Urinary bladder (tissue), 4 donors: Measurements from ENCODE around the gene FGF3. TPM values are rescaled to one million over a fixed set of nuclear protein-coding genes. Genes with fewer than 3 reads are reported as not detected.

Experiments
- DNase-seq: peaks from one replicate; pipeline ENCODE4 v3.0.0-alpha.2; 2015; ENCODE audit errors: extremely low spot score
- H3K27ac ChIP-seq: one replicate; pipeline ENCODE4 v1.5.1; 2013; ENCODE audit warnings: low read depth, mild to moderate bottlenecking, moderate library complexity
- H3K36me3 ChIP-seq: one replicate; pipeline ENCODE4 v1.6.1; 2013; ENCODE audit warnings: mild to moderate bottlenecking, moderate library complexity; ENCODE audit not compliant: insufficient read depth
- H3K4me1 ChIP-seq: one replicate; pipeline ENCODE4 v1.6.1; 2013; ENCODE audit warnings: mild to moderate bottlenecking, moderate library complexity; ENCODE audit not compliant: insufficient read depth
- H3K4me3 ChIP-seq: one replicate; pipeline ENCODE4 v1.5.1; 2013; ENCODE audit warnings: low read depth, low read length
- WGBS: extraction: QIAGEN DNeasy Blood & Tissue Kit; methylation state at CpG from one replicate; pipeline ENCODE4 v1.1.7; 2013; 5-methylcytosine and 5-hydroxymethylcytosine counted together
- polyA plus RNA-seq: library from polyadenylated mRNA; stranded (reverse); fragments of 200-250 nt; gene quantifications from one replicate; pipeline ENCODE4 v1.2.3, GENCODE V29; 2013
- total RNA-seq: library from RNA; depleted of rRNA; stranded (reverse); fragments of >200 nt; gene quantifications from one replicate; pipeline ENCODE4 v1.2.3, GENCODE V29; 2014
- donor health status: healthy with polysubstance abuse.
- donor health status: healthy.

The FGF3 gene
- total and polyA plus RNA-seq, 2 donors: not detected

DNA sequence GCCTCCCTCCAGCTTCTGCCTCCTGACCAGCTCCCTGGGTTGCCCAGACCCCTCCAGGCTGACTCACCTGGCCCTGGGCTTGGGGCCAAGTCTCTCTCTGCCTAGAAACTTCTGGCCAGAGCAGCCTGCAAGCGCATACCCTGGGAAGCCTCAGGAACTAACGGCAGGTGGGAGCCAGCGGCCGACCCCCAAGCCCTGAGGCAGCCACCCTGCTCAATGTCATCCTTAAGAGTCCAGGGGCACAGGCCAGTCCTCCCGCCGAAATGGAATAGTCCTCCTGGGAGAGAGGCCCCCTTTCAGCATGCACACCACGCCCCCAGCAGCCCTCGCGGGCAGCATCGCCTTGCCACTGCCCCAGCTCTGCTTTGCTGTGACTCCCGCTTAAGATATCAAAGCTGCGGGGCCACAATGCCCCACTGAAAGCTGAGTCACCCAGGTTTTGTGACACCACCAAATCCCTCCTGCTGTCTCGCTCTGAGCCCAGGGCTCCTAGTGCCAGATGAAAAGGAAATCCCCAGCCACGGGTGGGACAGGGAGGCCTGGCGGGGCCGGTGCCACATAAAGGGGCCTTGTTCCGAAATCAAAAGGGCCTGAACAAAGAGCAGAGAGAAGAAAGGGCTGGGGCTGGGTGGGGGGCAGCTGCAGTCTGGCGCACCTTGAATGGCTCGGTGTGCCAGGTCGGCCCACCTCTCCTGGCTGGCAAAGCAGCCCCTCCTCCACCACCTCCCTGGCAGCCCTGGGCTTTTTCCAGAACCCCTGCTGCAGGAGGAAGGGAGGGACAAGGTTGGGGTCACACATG, 21.4 kb upstream of the FGF3 start:
- no peaks in the 10 kb centered on the region for H3K4me1 ChIP-seq
- no peak overlapping the region for H3K4me3 ChIP-seq
- DNase-seq: no peak
- no peaks in the 10 kb centered on the region for H3K36me3 ChIP-seq
- H3K27ac ChIP-seq: no peak overlapping the region
- WGBS: 63% methylated on average over 20 of the region's 20 CpGs

DNA sequence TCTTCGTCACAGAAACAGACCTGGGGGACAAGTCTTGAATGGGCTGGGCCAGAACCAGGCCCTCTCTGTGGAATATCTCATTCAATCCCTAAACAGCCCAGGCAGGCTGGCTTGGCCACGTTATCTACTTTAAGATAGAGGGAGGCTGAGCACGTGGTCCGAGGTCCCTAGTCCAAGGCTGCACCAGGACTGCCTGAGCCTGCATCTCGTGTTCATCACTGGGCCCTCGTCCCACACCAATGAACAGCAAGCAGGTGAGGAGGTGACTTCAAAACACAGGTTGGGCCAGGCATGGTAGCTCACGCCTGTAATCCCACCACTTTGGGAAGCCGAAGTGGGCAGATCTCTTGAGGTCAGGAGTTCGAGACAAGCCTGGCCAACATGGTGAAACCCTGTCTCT, 20.3 kb upstream of the FGF3 start:
- Histone ChIP-seq H3K36me3 (no peaks in the 10 kb centered on the region), H3K27ac (no peak overlapping the region), H3K4me3 (no peak overlapping the region), H3K4me1 (no peaks in the 10 kb centered on the region)
- DNase-seq: no peak
- WGBS: 83% methylated on average over 9 of the region's 9 CpGs

DNA sequence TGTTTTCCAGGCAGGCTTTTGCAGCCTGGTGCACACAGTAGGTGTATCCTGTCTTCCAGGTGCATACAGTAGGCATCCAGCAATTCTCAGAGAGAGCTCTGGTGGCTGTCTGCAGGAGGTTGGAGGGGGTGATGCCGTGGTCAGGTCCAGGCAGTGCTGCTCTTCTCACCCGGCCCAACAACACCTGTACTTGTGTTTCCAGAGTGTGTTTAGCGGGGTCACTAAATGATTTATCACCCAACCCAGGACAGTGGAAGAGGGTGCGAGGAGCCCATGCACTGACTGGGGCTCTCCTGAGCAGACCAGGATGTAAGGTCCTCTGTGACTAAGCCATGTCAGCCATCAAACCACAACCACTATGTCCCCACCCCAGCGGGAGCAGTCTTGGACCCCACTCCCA, 18.6 kb upstream of the FGF3 start:
- Histone ChIP-seq H3K4me1 (no peaks in the 10 kb centered on the region), H3K27ac (no peak overlapping the region), H3K36me3 (no peaks in the 10 kb centered on the region), H3K4me3 (no peak overlapping the region)
- DNase-seq: no peak
- WGBS: 88% methylated on average over 5 of the region's 5 CpGs

DNA sequence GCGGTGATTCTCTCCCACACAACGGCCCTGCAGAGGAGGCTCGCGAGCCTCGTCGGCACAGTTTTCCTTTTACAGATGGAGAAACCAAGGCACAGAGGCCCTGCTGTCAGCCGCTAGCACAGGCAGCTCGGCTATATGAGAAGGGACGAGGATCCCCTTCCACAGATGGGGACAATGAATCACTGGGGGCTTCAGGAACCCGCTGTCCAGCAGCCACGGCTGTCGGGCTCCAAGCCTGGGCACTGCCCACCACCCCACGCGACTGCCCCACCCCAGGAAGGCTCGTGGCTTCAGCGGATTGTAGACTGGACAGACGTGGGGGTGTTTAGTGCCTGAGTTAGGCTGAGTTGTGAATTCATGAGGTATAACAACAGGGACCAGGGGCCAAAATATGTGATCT, 17.2 kb upstream of the FGF3 start:
- no peaks in the 10 kb centered on the region for H3K36me3 ChIP-seq
- 88% methylated on average over 17 of the region's 17 CpGs for WGBS
- no peaks in the 10 kb centered on the region for H3K4me1 ChIP-seq
- no peak overlapping the region for H3K27ac ChIP-seq
- no peak overlapping the region for H3K4me3 ChIP-seq
- no peak for DNase-seq

DNA sequence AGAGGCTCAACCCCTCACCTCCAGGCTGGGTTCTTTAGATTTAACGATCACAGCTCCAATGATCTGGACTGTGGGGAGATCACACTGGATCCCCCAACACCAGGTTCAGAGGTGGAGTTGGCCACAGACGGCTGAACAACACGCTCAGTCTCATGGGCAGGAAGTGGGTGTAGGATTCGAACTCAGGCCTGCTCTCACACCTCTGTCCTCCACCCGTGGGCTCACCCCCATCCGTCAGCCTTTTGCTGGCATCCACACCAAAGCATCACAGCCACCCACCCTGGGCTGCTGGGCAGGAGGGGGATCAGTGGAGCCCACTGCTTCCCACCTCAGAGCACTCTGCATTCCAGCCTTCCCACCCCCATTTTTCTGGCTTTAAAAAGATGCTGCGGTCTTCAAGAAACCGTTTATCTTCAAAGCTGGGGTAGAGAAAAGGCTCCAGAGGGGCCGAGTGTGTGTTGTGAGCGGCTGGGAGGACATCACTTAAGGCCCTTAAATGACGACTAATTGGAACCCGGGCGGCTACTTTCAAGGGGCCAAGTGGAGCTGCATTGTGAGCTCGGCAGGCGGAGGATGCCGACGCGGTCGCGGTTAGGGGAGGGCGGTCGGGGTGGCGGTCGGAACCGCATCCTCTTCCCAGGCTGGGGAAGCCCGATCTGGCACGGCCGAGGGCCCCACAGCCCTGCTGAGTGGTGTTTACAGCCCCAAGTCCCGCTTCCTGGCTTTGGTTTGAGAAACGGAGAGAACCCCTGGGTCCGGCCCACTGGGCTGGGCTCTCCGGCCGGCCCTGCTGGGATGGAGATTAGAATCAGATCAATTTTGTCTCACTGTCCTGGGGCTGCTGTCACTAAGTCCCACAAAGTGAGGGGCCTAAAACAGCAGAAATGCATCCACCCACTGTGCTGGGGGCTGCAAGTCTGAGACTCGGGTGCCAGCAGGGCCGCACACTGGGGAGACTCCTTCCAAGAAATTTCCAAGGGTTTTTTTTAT, 15.9 kb upstream of the FGF3 start:
- Histone ChIP-seq H3K36me3 (no peaks in the 10 kb centered on the region), H3K4me3 (no peak overlapping the region), H3K4me1 (no peaks in the 10 kb centered on the region), H3K27ac (no peak overlapping the region)
- 43% methylated on average over 35 of the region's 35 CpGs for WGBS
- DNase-seq: no peak

DNA sequence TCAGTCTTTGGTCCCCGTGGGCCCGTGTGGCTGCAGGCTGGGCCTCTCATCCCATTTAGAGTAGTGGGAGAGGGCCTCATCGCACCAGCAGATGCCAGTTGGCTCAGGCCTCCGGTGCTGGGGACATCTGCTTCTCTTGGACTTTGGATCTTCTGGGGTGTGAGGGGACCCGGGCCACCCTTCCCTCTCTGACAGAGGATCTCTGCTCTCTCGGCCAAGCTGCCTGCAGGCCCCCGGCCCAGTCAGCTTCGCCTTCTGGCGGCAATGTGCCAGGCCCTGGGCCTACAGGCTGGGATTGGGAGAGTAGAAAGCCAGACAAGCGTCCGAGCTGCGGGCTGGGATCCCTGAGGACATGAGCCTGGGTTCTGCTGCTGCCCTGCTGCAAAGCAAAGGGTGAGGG, 15.0 kb upstream of the FGF3 start:
- H3K4me1 ChIP-seq: no peaks in the 10 kb centered on the region
- H3K36me3 ChIP-seq: no peaks in the 10 kb centered on the region
- no peak overlapping the region for H3K27ac ChIP-seq
- 85% methylated on average over 12 of the region's 12 CpGs for WGBS
- no peak overlapping the region for H3K4me3 ChIP-seq
- DNase-seq: no peak

DNA sequence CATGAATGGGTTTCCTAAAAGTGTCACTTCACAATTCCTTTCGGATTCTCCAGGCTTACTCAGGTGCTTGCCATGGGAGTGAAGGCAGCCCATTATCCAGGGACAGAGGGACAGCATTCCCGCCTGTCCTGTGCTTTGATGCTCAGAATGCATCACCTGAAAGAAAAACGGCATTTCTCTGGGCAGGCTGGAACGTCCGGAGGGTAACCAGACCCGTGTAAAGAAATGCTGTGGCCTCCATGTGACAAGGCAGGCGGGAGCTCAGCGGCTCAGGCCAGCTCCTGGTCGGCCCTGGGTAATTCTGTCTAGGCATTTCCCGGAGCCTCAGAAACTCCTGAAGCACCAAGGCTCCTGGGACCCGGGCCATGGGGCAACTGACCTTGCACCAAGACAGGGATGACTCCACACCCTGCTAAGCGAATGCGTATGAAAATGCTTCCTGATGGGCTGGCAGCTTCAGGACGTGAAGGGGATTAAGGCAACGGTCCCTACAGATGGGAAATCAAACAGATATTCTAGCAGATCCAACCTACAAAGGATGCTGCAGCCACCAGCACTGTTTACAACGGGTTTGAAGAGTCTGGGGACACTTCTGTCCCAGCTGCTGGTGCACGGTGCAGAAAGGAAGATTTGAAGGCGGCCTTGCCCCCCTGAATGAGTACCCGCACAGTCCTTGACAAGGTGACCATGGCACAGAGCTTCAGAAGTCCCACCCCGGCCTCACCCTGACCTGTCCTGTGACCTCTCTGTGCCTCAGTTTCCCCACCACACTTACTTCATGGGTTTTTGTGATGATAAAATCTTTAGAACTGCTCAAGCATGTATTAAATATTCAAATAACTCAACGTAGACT, 13.6 kb upstream of the FGF3 start:
- WGBS: 41% methylated on average over 21 of the region's 21 CpGs
- H3K4me1 ChIP-seq: no peaks in the 10 kb centered on the region
- H3K4me3 ChIP-seq: no peak overlapping the region
- DNase-seq: no peak
- no peaks in the 10 kb centered on the region for H3K36me3 ChIP-seq
- H3K27ac ChIP-seq: no peak overlapping the region

DNA sequence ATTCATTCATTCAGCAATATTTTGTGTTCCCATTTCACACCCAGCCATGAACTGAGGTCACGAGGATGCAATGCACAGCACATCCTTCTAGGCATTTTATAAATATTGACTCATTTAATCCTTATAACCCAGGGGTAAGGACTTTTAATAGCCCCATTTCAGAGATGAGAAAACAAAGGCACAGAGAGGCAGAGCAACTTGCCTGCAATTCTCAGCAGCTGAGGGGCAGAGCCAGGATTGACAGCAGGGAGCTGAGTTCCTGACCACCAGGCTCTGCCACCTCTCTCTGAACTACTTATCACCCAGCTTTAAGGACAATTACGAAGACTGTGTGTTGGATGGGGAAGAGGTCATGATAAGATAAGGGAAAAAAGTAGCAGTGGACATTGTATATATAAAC, 12.8 kb upstream of the FGF3 start:
- Histone ChIP-seq H3K27ac (no peak overlapping the region), H3K4me1 (no peaks in the 10 kb centered on the region), H3K4me3 (no peak overlapping the region), H3K36me3 (no peaks in the 10 kb centered on the region)
- DNase-seq: no peak
- 64% methylated on average over 2 of the region's 2 CpGs for WGBS

DNA sequence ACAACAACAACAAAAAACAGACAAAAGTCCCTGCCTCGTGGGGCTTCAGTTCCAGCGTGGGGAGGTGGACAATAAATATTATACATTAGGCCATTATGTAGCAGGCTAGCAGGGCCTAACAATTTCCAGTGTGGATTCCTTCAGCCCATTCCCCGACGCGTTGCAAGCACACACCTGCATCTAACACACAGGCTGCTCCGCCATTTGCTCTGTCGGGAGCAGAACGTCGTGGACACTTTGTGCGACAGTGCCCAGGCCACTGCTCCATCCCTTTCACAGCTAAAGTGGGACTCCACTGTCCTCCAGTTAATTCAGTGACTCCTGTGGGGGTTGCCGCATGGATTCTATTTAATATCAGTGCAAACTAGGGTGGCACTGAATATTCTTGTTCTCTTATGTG, 10.9 kb upstream of the FGF3 start:
- Histone ChIP-seq H3K36me3 (no peaks in the 10 kb centered on the region), H3K4me1 (no peaks in the 10 kb centered on the region), H3K27ac (no peak overlapping the region), H3K4me3 (no peak overlapping the region)
- WGBS: 89% methylated on average over 11 of the region's 11 CpGs
- DNase-seq: no peak

DNA sequence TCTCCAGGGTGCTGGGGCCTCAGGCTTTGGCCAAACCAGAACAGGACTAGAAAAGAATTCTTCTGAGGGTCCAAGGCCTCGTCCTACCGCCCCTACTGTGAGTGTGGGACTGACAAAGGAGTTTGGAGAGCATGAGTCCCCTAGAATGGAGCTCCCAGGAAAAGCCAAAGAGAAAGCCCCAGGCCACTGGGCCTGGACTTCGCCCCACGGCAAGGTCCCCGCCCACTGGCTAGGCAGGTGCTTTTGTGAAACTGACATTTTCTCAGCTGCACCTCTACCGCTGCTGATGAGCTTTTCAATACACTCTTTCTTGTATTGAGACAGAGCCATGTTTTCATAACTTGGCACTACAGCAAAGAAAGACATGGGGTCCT, 9.7 kb upstream of the FGF3 start:
- DNase-seq: no peak
- Histone ChIP-seq H3K4me3 (no peak overlapping the region), H3K27ac (no peak overlapping the region), H3K4me1 (no peaks in the 10 kb centered on the region), H3K36me3 (no peaks in the 10 kb centered on the region)
- 86% methylated on average over 6 of the region's 6 CpGs for WGBS

DNA sequence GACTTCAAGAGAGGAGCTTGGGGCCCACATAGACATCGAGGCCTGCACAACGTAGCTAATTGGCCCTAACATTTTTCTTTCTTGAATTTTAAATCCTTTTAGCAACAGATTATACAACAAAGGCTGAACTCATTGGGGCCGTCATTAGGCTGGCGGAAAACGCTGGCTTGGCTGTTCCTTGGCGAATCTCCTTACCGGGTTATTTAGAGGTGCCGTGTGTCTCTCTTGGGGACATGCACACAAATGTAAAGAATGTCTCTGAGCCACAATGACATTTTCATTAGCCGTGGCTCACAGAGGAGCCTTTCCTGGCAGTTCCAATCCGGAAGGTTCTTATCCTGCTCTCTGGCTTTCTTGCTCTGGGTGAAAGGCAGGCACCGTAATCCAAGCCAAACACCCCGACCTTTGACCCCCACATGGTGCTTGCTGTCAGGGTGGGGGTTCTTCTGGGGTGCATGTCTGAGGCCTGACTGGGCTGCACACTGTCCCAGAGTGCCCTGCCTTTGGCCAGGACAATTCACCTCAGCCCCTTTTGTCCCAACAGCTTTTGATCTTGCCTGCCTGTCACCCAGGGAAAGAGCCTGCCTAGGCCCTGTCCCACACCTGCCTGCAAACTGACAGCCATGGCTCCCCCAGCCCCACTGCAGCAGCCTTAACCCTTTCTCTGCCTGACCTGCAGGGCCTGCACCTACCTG, 9.2 kb upstream of the FGF3 start:
- no peak overlapping the region for H3K4me3 ChIP-seq
- no peak for DNase-seq
- 60% methylated on average over 12 of the region's 12 CpGs for WGBS
- H3K36me3 ChIP-seq: no peaks in the 10 kb centered on the region
- no peak overlapping the region for H3K27ac ChIP-seq
- H3K4me1 ChIP-seq: no peaks in the 10 kb centered on the region

DNA sequence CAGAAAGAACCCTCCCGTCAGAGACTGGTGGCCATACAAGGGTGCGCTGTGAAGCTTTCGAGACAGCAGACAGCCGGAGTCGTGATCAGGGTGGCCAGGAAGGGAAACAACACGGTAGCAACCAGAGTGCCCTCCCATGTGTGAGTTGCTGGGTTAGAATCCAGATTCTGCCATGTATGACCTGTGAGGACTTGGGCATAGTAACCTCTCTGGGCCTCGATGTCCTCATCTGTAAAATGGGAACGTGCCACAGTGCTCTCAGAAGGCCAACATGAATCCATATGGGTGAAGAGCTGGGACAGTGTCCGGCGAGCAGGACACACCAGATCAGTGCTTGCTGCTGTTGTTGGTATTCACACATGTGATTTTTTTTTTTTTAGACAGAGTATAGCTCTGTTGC, 7.6 kb upstream of the FGF3 start:
- Histone ChIP-seq H3K4me1 (no peaks in the 10 kb centered on the region), H3K27ac (no peak overlapping the region), H3K36me3 (no peaks in the 10 kb centered on the region), H3K4me3 (no peak overlapping the region)
- WGBS: 91% methylated on average over 10 of the region's 10 CpGs
- DNase-seq: no peak

DNA sequence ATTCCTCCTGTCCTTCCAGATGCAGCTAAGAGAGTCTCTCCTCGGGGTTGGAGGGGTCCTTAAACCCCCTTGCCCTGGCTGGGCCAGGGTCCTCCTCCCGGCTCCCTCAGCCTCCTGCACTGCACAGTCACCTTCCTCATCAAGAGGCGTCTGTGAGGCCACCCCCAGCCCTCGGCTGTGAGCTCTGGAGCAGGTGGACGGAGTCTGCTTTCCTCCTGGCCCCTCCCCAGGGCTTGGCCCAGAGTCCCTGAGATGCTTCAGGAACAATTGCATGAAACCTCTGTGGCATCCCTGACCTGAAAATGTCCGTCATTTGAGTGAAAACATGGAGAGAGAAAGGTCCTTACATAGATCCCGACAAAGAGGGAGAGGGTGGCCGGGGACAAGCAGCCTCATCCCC, 6.7 kb upstream of the FGF3 start:
- no peak overlapping the region for H3K27ac ChIP-seq
- no peaks in the 10 kb centered on the region for H3K36me3 ChIP-seq
- DNase-seq: no peak
- H3K4me3 ChIP-seq: no peak overlapping the region
- 59% methylated on average over 8 of the region's 8 CpGs for WGBS
- no peaks in the 10 kb centered on the region for H3K4me1 ChIP-seq
